ENCODE results near the gene PPP1CB.

DNA sequence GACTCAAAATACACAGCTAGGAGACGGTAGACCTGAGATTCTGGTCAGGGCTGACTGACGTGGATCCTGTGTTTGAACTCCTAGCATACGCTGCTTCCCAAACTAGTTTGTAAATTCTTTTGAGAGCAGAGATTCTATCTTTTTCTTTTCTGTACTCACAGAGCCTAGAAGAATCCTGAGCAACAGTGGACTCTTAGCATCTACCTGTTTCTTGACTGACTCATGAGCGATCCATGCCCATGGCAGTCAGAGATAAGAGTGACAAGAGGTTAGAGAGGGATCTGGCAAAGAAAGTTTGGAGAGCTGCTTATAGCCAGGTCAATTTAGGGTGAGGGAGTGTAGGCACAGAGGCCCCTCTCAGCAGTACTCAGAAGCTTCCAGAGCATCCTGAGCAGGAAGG, 41.1 kb upstream of the PPP1CB start:
- TF ChIP-seq ZFP3 (CRISPR knock-in tag; IDR thresholded peaks at IDR 0.05) (no peak), ZNF565 (CRISPR knock-in tag; conservative IDR thresholded peaks at IDR 0.05; ENCODE audit: low read depth) (no peak), RARB (CRISPR knock-in tag; IDR thresholded peaks at IDR 0.05) (no peak)
- TF ChIP-seq, protein P1, sequence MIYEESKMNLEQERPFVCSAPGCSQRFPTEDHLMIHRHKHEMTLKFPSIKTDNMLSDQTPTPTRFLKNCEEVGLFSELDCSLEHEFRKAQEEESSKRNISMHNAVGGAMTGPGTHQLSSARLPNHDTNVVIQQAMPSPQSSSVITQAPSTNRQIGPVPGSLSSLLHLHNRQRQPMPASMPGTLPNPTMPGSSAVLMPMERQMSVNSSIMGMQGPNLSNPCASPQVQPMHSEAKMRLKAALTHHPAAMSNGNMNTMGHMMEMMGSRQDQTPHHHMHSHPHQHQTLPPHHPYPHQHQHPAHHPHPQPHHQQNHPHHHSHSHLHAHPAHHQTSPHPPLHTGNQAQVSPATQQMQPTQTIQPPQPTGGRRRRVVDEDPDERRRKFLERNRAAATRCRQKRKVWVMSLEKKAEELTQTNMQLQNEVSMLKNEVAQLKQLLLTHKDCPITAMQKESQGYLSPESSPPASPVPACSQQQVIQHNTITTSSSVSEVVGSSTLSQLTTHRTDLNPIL (CRISPR knock-in tag; IDR thresholded peaks at IDR 0.05; ENCODE audit: low read depth) = no peak
- TF ChIP-seq, protein P2, sequence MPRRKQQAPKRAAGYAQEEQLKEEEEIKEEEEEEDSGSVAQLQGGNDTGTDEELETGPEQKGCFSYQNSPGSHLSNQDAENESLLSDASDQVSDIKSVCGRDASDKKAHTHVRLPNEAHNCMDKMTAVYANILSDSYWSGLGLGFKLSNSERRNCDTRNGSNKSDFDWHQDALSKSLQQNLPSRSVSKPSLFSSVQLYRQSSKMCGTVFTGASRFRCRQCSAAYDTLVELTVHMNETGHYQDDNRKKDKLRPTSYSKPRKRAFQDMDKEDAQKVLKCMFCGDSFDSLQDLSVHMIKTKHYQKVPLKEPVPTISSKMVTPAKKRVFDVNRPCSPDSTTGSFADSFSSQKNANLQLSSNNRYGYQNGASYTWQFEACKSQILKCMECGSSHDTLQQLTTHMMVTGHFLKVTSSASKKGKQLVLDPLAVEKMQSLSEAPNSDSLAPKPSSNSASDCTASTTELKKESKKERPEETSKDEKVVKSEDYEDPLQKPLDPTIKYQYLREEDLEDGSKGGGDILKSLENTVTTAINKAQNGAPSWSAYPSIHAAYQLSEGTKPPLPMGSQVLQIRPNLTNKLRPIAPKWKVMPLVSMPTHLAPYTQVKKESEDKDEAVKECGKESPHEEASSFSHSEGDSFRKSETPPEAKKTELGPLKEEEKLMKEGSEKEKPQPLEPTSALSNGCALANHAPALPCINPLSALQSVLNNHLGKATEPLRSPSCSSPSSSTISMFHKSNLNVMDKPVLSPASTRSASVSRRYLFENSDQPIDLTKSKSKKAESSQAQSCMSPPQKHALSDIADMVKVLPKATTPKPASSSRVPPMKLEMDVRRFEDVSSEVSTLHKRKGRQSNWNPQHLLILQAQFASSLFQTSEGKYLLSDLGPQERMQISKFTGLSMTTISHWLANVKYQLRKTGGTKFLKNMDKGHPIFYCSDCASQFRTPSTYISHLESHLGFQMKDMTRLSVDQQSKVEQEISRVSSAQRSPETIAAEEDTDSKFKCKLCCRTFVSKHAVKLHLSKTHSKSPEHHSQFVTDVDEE (CRISPR knock-in tag; IDR thresholded peaks at IDR 0.05) = no peak

All from SK-N-SH treated with all-trans-retinoic acid at 6 μM for 48 hours (cell line).